Activated T-helper 9 cell treated with anti-CD3 and anti-CD28 coated beads, Interleukin-2, amount 50 U/mL, for 16 hours (primary cell): ENCODE results near the gene PTGER3.
"Not testable (repeated sequence)": the region's sequence is repeated elsewhere in the genome, so short reads cannot be mapped to it uniquely, and the experiment has no call there.

Experiments used
- DNase-seq: peaks from one replicate; pipeline ENCODE4 v3.0.0-alpha.2; 2020; ENCODE audit warnings: low read depth

The PTGER3 gene

GRCh38 chr1:70947835-70948234, 99.8 kb downstream of the PTGER3 start:
- DNase-seq: no peak

GRCh38 chr1:70945676-70946075, 101.9 kb downstream of the PTGER3 start:
- DNase-seq: no peak

- DNase-seq: no peak
Observed at GRCh38 chr1:70945251-70945650, 102.4 kb downstream of the PTGER3 start.

DNA sequence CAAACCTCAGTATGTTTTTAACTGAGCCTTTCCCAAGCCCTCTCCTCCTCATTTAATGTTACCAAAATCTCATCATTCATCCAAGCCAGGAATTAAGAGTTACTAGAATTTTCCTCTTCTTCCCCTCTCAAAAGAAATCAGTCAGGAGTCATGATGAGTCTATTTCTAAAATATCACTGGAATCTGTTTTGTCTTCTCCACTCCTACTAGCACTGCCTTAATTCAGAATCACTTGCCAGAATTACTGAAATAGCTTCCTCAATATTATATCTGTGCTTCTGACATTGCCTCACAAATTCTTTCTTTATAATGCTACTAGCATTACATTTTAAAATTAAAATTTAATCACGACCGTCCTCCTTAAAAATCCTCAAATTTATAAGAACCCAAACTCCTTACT, 106.1 kb downstream of the PTGER3 start:
- no peak for DNase-seq

DNA sequence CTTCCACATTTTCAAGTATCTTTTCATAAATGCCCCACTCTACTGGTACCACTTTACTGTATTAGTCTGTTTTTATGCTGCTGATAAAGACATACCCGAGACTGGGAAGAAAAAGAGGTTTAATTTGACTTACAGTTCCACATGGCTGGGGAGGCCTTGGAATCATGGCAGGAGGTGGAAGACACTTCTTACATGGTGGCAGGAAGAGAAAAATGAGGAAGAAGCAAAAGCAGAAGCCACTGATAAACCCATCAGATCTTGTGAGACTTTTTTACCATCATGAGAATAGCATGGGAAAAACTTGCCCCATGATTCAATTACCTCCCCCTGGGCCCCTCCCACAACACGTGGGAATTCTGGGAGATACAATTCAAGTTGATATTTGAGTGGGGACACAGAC, 107.2 kb downstream of the PTGER3 start:
- DNase-seq: not testable (repeated sequence)

DNA sequence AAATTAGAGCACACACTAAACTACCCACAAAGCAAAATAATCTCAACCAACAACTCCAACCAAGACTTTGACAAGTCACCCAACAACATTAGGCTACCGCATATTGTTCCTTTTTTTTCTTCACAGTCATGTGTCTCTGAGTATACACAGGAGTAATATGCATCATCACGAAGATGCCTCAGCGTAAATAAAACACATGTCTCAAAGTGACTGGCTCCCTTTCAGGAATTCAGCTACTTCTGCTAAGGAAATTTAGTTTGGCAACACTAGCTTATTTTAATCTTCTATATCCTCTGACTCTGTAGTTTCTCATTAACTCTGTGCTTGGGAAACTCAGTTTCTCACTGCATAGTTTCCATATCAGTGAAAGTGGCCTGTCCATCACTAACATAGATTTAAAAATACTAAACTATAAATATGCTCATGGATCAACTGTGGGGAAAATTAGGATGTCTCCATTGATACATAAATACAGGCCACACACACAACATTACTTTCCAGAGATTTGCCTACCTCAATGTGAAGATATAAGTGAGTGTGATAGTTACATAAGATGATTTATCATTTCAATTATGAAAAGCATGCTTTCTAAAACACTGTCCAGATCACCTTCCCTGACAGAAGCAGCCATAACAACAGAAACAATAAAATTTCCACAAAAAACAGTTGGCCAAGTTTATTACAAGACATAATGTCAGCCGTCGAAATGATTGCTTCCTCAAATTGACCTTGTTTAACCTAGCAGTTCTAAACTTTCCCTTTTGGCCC, 113.2 kb downstream of the PTGER3 start:
- DNase-seq: no peak

DNA sequence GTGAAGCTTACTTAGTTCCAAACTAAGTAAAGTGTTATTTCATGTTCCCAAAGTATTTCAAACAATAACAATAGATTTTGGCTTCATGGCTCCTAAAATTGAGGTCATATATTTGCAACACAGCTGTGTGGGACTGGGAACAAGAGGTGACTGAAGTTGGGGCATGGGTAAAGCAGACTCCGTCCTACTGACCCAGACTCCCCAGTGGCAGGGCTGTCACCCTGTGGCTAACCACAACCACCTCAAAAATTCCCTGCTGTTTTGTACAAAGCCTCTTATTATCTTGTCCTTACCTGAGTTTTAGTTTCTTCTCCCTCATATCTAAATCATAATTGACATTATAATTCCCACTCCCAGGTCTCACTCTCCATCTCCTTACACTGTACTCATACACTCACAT, 117.6 kb downstream of the PTGER3 start:
- DNase-seq: no peak

- DNase-seq: no peak
Observed at GRCh38 chr1:70922196-70922595, 125.4 kb downstream of the PTGER3 start.
